Fibroblast of the aortic adventitia (primary cell): ENCODE results near the gene IGSF9B. TPM values are rescaled to one million over a fixed set of nuclear protein-coding genes. Genes with fewer than 3 reads are reported as not detected.
A peak's percentile ranks its signal among the peaks of the same experiment; 100 is the strongest.

ENCODE experiments used
- DNase-seq: peaks from one replicate; pipeline ENCODE4 v3.0.0-alpha.2; 2010; ENCODE audit warnings: low read depth
- H3K4me3 ChIP-seq: 2 replicates; pipeline ENCODE4 v1.5.1; 2011; ENCODE audit warnings: low read depth, mild to moderate bottlenecking, control low read depth, low read length, moderate library complexity
- CTCF ChIP-seq: IDR thresholded peaks from 2 replicates; pipeline ENCODE4 v1.5.1; 2011; ENCODE audit warnings: mild to moderate bottlenecking, low read length, control low read depth, inconsistent platforms; ENCODE audit not compliant: insufficient read depth
- total RNA-seq: library from RNA; depleted of rRNA; stranded (reverse); fragments of >200 nt; gene quantifications from 2 replicates; pipeline ENCODE4 v1.2.3, GENCODE V29; 2012; ENCODE audit warnings: low replicate concordance

Gene IGSF9B
- total RNA-seq, 1 donor = 3.2 TPM

- no peak for DNase-seq
- no peak for TF ChIP-seq CTCF
- no peak overlapping the region for H3K4me3 ChIP-seq
Measured at GRCh38 chr11:133967599-133968238, 11.0 kb upstream of the IGSF9B start.

DNA sequence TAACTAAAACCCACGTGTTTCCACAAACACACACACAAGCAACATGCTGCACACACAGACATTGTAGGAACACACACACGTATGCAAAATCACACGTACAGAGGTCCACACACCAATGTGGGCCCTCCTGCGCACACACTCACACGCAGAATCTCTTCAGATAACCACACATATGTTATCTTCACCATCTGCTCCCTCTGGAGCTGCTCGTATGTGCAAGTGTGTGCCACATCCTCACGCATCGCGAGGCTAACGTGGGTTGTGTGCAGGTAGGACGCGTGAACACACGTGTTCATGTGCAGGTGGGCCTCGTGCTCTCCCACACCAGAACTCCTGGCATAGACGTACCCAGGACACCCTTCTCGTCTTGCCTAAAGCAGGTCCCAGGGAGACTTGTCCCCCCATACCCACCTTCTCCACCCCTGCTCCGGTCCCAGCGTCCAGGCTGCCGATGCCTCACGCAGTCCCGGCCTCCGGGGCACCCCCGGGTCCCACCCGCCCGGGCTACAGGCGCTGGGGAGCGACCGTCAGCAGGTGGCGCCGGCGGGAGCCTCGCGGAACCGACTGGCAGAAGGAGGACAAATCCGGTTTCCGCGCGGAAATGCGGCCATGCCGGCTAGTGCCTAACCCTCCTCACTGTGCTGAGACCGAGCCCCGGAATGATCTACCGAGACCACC lies 10.3 kb upstream of the IGSF9B start:
- no peak for DNase-seq
- H3K4me3 ChIP-seq = no peak overlapping the region
- peak; percentile 19 for TF ChIP-seq CTCF

DNA sequence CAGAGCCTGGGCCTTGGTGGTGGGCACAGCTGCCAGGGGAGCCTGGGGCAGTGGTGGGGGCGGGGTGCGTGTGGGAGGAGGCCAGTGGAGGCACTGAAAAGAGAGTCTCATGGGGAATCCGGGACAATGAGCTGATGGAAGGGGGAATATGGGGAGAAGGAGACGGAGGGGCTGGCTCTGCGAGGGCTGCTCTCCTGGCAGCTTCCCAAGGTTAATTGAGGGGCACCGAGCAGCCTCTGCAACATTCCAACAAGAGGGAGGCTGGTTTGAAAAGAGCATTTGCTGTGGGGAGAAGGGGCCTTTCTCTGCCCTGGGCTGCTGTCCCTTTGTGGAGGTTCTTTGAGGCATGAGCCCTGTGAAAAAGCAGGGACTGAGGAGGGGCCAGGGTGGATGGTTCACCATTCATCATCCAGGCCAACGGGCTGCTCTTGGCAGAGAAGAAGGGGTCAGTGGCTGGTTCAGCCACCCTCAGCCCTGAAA lies 9.4 kb upstream of the IGSF9B start:
- no peak for DNase-seq
- no peak overlapping the region for H3K4me3 ChIP-seq
- TF ChIP-seq CTCF = no peak

GRCh38 chr11:133965031-133965601 lies 8.3 kb upstream of the IGSF9B start:
- TF ChIP-seq CTCF = no peak
- DNase-seq = peak; percentile 35
- H3K4me3 ChIP-seq = no peak overlapping the region

- DNase-seq = no peak
- H3K4me3 ChIP-seq = no peak overlapping the region
- no peak for TF ChIP-seq CTCF
Measured at GRCh38 chr11:133964356-133964755, 7.6 kb upstream of the IGSF9B start.

DNA sequence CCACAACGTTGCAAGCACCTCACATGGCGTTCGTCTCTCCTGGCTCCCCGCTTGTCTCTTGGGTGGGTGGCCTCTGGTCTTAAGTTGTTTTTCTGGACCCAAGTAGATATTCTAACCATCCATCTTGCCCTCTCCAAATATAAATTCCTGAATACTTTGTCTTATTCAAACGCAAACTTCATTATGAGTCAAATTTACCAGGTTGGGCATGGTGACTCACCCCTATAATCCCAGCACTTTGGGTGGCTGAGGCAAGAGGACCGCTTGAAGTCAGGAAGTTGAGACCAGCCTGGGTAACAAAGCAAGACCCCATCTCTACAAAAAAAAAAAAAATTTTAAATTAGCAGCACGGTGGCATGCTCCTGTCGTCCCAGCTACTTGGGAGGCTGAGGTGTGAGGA lies 5.1 kb upstream of the IGSF9B start:
- DNase-seq = no peak
- TF ChIP-seq CTCF = no peak
- H3K4me3 ChIP-seq = no peak overlapping the region
